Amniotic epithelial cell (primary cell): ENCODE results near the gene ARHGEF39.

Experiments
- DNase-seq: peaks from one replicate; pipeline ENCODE4 v3.0.0-alpha.2; 2010; ENCODE audit warnings: low read depth

Gene ARHGEF39

DNA sequence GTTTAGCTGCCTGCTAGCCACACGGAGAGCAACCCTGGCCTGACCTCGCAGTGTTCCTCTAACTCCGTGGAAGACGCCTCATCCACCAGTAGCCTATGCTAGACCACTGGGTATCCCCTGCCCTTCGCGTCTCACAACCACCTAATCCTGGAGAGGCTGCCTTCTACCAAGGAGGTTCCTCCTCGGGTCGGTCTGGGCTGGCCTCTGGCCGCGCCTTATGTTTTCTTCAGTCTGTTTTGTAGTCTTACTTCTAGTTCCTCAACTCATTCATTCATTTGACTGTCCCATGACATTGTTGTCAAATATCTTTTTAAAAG is 26.3 kb upstream of the ARHGEF39 start:
- no peak for DNase-seq

DNA sequence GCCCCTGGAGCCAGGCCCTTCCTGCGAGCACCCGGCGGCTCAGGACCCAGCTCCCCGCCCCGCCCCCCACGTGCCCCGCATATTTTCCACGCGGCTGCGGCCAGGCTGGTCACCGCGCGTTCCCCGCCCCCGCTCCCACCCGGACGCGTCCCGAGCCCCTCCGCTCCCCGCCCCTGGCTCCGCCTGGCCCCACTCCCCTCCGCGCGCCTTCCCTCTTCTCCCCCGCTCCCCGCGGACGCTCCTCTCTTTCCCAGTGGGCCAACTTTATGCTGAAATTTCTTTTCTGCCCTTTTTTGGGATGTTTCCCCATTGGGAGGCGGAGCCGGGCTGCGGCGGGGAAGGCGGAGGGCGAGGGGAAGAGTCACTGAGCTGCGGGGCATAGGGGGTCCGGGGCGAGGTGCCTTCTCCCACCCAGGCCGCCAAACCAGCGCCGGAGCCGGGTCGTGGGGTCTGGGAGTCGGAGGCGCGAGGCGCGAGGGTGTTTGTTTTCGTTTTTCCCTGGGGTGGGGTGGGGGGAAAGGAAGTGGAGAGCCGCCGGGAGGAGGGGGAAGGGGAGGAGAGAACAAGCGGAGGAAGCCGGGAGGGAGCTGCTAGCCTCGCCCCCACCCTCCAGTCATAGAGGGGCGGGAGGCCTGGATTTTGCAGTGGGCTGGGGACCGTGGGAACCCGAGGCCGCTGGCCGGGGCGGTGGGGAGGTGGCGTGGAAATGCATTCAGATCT is 25.8 kb upstream of the ARHGEF39 start:
- peak; percentile 87 for DNase-seq

DNA sequence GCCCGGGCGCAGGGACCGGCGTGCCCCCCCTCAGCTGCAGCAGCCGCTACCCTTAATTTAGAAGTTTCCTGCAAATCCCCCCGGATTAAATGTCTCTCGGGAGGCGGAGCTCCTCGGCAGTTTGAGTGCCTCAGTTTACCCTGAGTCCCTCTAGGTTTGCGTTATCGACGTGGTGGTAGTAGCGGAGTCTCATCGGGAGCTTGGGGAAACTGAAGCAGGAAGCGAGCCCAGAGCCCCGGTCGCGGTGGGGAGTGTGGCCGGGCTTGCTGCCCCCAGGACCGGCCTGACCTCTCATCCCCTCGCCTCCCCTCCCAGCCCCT is 25.3 kb upstream of the ARHGEF39 start:
- peak; percentile 71 for DNase-seq

DNA sequence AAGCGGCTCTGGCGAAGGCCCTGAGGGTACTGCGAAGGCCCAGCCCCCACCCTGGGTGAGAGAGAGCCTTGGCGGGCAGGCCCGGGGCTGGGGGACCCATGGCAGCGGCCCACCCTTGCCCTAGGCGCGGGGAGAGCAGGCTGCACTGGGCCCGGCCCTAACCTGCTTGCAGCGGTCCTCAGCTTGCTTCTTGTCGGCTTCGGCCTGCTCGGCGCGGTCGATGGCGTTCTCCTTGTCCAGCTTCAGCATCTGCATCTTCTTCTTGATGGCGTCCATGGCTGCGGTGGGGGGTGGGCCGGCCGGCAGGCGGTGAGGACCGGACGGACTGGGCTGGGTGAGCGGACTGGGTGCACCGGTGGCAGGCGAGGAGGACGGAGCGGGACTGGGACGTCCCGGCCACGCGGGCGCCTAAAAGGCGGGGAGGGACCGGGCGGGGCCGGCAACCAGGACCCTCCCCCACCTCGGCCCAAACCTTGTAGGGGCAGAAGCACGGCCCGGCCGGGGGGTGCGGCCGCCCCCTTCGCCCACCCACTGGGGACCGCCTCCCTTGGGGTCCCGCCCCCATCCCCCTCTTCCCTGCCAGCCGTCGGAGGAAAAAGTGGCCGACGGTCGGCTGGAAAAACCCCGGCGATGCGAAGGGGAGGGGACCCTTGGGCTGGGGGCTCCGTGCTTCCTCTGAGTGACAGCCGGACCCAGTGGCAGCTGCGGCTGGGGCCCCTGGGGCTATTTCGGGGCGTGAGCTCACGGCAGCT is 24.7 kb upstream of the ARHGEF39 start, which contains the start of gene TPM2:
TPM2 (minus strand) TSS at position 384 of the 752 bp plus-strand sequence; CDS start at position 276, 108 bp downstream.
- DNase-seq: peak; percentile 88

DNA sequence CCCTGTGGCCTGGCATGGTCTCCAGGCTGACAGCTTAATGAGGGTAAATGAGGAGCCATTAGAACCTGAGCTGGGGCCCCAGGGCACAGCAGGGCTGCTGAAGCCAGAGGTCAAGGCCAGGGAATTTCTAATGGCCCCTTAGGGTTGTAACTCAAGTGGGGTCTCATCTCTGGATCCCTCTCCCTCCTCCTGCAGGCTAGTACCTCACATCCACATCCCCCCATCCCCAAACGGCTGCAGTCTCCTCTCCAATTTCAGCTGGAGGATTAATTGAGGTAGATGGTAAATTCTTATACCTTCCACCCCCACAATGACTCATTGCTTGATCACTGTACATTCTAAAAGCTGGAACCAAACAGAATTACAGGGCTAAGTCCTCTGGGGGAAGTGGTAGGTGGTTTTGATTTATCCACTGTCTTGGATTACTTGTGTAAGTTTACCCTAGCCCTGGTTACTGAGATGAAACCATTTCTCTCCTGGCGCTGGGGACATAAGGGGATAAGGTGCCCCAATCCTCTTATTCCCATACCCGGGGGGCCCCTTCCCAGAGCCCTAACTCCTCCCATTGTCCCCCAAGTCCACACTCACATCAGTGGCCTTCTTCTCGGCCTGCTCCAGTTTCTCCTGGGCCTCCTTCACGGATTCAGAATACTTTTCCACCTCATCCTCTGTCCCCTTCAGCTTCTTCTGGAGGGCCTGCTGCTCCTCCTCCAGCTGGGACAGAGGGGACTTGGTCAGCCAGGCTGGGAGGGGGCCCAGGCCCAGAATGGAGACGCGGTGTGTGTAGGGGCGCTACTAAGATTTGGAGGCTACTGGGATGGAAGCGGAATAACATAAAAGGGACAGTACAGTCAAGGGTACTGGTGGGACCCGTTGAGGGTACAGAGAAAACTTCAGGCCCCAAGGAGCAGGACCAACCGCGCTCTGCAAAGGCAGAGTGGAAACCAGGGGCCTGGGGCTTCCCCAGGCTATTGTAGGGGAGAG is 23.9 kb upstream of the ARHGEF39 start:
- peak; percentile 86 for DNase-seq

GRCh38 chr9:35687972-35688557 is 23.1 kb upstream of the ARHGEF39 start:
- no peak for DNase-seq

GRCh38 chr9:35687306-35687705 is 22.3 kb upstream of the ARHGEF39 start:
- DNase-seq: no peak

DNA sequence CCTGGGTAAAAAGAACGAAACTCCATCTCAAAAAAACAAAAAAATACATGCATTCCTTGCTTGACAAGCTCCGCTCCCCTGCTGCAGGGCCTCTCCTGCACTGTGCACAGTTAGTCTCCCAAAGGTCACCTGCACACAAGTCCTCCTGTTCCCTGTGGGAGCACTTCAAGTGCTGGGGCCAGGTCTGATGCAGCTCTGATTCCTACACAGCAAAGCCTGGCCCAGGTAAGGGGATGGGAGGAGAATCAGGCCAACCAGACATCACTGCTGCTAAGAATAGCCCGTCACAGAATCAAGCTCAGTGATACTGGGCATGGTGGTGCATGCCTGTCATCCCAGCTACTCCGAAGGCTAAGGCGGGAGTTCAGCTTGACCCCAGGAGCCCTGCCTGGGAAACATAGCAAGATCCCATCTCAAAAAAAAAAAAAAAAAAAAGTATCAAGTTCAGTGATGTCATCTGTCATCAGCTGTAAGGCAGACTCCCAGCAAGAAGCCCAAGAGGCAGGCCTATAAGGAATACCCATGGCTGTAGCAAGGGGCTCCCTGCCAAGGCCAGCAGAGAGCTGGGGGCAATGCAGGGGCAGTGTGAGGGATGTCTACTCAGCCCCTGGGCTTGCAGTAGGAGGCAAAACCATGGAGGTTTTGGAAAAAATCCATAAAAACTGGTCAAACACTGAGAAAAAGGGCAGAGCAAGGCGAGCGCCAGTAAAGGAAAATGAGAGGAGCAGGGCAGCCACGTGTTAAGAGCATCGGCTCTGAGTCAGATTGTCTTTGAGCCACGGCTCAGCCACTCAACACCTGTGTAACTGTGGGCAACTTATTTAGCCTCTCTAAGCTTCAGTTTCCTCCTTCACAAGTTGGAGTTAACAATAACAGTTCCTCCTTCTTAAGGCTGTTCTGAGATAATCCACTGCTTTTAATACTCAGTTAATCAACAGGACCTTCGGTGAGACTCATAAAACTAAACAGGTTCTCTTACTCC is 21.5 kb upstream of the ARHGEF39 start:
- DNase-seq: peak; percentile 45

DNA sequence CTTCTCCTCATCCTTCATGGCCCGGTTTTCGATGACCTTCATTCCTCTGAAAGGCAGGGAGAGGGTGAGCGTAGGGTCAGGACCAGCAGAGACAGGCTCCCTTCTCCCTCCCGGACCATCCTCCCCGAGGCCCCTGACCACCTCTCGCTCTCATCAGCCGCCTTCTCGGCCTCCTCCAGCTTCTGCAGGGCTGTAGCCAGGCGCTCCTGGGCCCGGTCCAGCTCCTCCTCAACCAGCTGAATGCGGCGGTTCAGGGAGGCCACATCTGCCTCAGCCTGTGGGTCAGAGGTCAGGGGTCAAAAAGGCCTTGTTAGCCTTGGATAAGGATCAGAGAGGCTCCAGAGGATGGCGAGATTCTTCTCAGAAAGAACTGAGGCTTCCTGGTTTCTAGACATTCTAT is 20.5 kb upstream of the ARHGEF39 start:
- DNase-seq: no peak

- DNase-seq: no peak
Observed at GRCh38 chr9:35684921-35685320, 19.9 kb upstream of the ARHGEF39 start.

DNA sequence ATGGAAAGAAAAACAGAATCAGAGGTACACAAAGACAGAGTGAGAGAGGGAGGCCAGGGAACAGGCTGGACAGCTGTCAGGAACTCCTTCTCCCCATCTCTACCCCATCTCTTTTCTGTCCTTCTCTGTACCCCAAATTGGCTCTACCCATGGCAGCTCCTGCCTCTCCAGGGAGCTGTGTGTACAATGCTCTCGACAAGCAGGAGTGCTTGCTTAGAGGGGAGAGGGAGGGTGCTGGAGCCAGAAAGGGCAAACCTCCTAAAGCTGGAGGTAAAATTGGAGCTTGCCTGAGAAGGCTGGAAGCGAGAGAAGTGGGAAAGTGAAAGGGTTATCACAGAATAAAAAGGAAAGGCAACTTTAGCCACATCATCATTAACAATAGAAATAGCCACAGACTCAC is 18.3 kb upstream of the ARHGEF39 start:
- DNase-seq: no peak

DNA sequence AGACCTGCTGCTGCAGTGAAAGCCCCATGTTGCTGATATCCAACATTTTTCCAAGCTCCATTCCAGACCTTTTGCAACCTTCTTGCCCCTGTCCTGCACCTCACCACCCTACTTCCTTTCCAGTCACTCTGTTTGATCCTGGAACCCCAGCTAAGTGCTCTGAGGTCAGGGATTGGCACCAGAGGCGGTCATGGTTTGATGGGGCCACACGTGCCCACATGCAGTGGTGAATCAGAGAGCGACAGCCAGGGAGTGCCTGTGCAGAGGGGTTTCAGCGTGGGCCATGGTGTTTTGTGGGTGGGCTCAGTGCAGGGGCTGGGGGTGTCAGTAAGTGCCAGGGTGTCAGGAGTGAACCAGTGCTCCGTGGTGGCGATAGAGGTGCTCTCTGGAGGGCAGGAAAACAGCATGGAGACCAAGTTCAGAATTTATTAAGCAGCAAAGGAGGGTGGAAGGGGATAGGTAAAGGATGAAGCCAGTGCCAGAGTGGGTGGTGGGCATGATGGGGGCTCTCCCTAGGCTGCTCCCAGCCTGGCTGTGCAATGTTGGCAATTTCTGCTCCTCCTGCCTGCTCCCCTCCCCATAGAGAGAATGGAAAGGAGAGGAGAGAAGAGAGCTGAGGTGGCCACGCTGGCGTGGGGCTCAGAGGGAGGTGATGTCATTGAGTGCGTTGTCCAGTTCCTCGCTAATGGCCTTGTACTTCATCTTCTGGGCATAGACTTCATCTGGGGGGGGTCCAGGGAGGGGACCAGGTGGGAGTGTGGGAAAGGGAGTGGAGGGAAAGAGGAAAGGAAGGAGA is 17.7 kb upstream of the ARHGEF39 start:
- DNase-seq: no peak

GRCh38 chr9:35682051-35682450 is 17.1 kb upstream of the ARHGEF39 start:
- DNase-seq: peak; percentile 45

- peak; percentile 55 for DNase-seq
Observed at GRCh38 chr9:35681341-35682002, 16.5 kb upstream of the ARHGEF39 start.

DNA sequence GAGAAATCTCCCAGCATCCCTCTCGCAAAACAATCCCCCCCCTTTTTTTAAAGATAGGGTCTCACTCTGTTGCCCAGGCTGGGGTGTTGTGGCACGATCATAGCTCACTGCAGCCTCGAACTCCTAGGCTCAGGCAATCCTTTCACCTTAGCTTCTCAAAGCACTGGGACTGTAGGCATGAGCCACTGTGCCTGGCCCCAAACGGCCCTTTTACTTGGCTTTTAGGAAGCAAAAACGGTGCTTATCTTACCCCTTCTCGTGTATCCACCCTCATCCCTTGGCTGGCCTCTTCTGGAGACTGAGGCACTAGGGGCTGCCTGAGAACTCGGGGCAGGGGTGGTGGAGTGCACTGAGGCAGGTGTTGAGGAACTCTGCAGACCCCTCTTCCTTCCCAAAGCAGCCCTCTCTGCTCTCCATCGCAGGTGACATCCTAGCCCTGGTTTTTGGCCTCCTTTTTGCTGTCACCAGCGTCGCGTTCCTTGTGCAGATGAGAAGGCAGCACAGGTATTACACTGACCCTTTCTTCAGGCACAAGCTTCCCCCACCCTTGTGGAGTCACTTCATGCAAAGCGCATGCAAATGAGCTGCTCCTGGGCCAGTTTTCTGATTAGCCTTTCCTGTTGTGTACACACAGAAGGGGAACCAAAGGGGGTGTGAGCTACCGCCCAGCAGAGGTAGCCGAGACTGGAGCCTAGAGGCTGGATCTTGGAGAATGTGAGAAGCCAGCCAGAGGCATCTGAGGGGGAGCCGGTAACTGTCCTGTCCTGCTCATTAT is 15.5 kb upstream of the ARHGEF39 start:
- peak; percentile 72 for DNase-seq

- peak; percentile 22 for DNase-seq
Observed at GRCh38 chr9:35679766-35680330, 14.9 kb upstream of the ARHGEF39 start.

DNA sequence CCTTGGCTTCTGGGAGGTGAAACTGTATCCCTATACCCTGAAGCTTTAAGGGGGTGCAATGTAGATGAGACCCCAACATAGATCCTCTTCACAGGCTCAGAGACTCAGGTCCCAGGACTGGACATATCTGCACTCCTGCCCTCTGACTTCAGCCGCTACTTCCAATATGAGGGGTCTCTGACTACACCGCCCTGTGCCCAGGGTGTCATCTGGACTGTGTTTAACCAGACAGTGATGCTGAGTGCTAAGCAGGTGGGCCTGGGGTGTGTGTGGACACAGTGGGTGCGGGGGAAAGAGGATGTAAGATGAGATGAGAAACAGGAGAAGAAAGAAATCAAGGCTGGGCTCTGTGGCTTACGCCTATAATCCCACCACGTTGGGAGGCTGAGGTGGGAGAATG is 14.1 kb upstream of the ARHGEF39 start:
- no peak for DNase-seq

- DNase-seq: no peak
Observed at GRCh38 chr9:35675732-35676392, 10.9 kb upstream of the ARHGEF39 start.
